Astrocyte (in vitro differentiated cells and primary cell): ENCODE results near the gene SH2D6. TPM values are rescaled to one million over a fixed set of nuclear protein-coding genes. Genes with fewer than 3 reads are reported as not detected.

Source experiments
- DNase-seq: peaks from one replicate; pipeline ENCODE4 v3.0.0-alpha.2; 2010; ENCODE audit warnings: low read depth
- FAIRE-seq: peaks from 2 replicates; lab custom pipeline; 2011; peaks lifted over from hg19 to GRCh38; lab: Jason Lieb, UNC
- H2AFZ ChIP-seq: 2 replicates; pipeline ENCODE4 v1.6.0; 2012; ENCODE audit warnings: low read depth, low read length, inconsistent platforms
- H3K27ac ChIP-seq: 2 replicates; pipeline ENCODE4 v1.5.1; 2011; ENCODE audit warnings: low read depth, low read length, inconsistent platforms
- H3K27me3 ChIP-seq: 2 replicates; pipeline ENCODE4 v1.6.0; 2011; ENCODE audit warnings: low read length, inconsistent platforms; ENCODE audit not compliant: insufficient read depth
- H3K36me3 ChIP-seq: 2 replicates; pipeline ENCODE4 v1.5.1; 2011; ENCODE audit warnings: low read length, inconsistent platforms; ENCODE audit not compliant: insufficient read depth
- H3K4me1 ChIP-seq: 2 replicates; pipeline ENCODE4 v1.5.1; 2011; ENCODE audit warnings: low read length, inconsistent platforms; ENCODE audit not compliant: insufficient read depth
- H3K4me2 ChIP-seq: 2 replicates; pipeline ENCODE4 v1.6.0; 2012; ENCODE audit warnings: low read length, inconsistent platforms
- H3K4me3 ChIP-seq: 2 replicates; pipeline ENCODE4 v1.5.1; 2011; ENCODE audit warnings: low read depth, mild to moderate bottlenecking, low read length, inconsistent platforms; ENCODE audit not compliant: insufficient read depth
- H3K79me2 ChIP-seq: 2 replicates; pipeline ENCODE4 v1.6.0; 2012; ENCODE audit warnings: mild to moderate bottlenecking, low read length, inconsistent platforms; ENCODE audit not compliant: insufficient read depth
- H3K9ac ChIP-seq: 2 replicates; pipeline ENCODE4 v1.6.0; 2012; ENCODE audit warnings: mild to moderate bottlenecking, low read length, inconsistent platforms
- H3K9me3 ChIP-seq: 2 replicates; pipeline ENCODE4 v1.5.1; 2012; ENCODE audit warnings: low read depth, mild to moderate bottlenecking, low read length, inconsistent platforms; ENCODE audit not compliant: insufficient read depth
- H4K20me1 ChIP-seq: 2 replicates; pipeline ENCODE4 v1.6.0; 2012; ENCODE audit warnings: low read length, inconsistent platforms; ENCODE audit not compliant: insufficient read depth
- H3K27ac Mint-ChIP-seq: one replicate; pipeline ENCODE4 v1.8.0; 2021; ENCODE audit warnings: mild to moderate bottlenecking, mixed read lengths; ENCODE audit not compliant: unreplicated experiment
- H3K27me3 Mint-ChIP-seq: one replicate; pipeline ENCODE4 v1.8.0; 2021; ENCODE audit warnings: low read depth, mixed read lengths; ENCODE audit not compliant: unreplicated experiment
- H3K36me3 Mint-ChIP-seq: one replicate; pipeline ENCODE4 v1.8.0; 2021; ENCODE audit warnings: low read depth, mixed read lengths; ENCODE audit not compliant: unreplicated experiment
- H3K4me1 Mint-ChIP-seq: one replicate; pipeline ENCODE4 v1.8.0; 2021; ENCODE audit warnings: low read depth, mixed read lengths; ENCODE audit not compliant: unreplicated experiment
- H3K4me3 Mint-ChIP-seq: one replicate; pipeline ENCODE4 v1.8.0; 2021; ENCODE audit warnings: mild to moderate bottlenecking, moderate library complexity, mixed read lengths; ENCODE audit not compliant: unreplicated experiment
- H3K9me3 Mint-ChIP-seq: one replicate; pipeline ENCODE4 v1.8.0; 2021; ENCODE audit warnings: mild to moderate bottlenecking, mixed read lengths; ENCODE audit not compliant: unreplicated experiment
- CTCF ChIP-seq: IDR thresholded peaks from 2 replicates; pipeline ENCODE4 v1.5.1; 2011; ENCODE audit warnings: low read depth, mild to moderate bottlenecking, inconsistent platforms, low read length, moderate library complexity; ENCODE audit not compliant: insufficient read depth
- EZH2 ChIP-seq: IDR thresholded peaks from 2 replicates; pipeline ENCODE4 v1.6.1; 2012; ENCODE audit warnings: mild to moderate bottlenecking, low read length, inconsistent platforms; ENCODE audit not compliant: insufficient read depth
- total RNA-seq: library from RNA; stranded (reverse); gene quantifications from 2 replicates; pipeline ENCODE4 v1.2.1, GENCODE V29; 2021

SH2D6 gene
- total RNA-seq, 1 donor from 2014 or later, result 0.64 TPM

GRCh38 chr2:85448461-85449213 is 30.1 kb downstream of the SH2D6 start:
- H3K9me3 Mint-ChIP-seq, result peaks cover 2% of the 10 kb centered on the region
- peaks cover 14% of the 10 kb centered on the region for H3K27me3 Mint-ChIP-seq
- peaks cover 13% of the 10 kb centered on the region for H3K4me1 Mint-ChIP-seq
- no peak overlapping the region for H3K4me2 ChIP-seq
- DNase-seq (no peak), FAIRE-seq (no peak)
- H3K27ac Mint-ChIP-seq, result no peak overlapping the region
- no peak overlapping the region for H3K27ac ChIP-seq
- H3K36me3 Mint-ChIP-seq, result no peaks in the 10 kb centered on the region
- TF ChIP-seq EZH2, result no peak
- no peak for TF ChIP-seq CTCF
- no peaks in the 10 kb centered on the region for H3K79me2 ChIP-seq
- H3K4me1 ChIP-seq, result no peaks in the 10 kb centered on the region
- no peaks in the 10 kb centered on the region for H4K20me1 ChIP-seq
- no peak overlapping the region for H3K9ac ChIP-seq
- H3K4me3 ChIP-seq, result no peak overlapping the region
- H3K9me3 ChIP-seq, result no peaks in the 10 kb centered on the region
- no peaks in the 10 kb centered on the region for H3K36me3 ChIP-seq
- no peak overlapping the region for H3K4me3 Mint-ChIP-seq
- H3K27me3 ChIP-seq, result no peaks in the 10 kb centered on the region
- no peak overlapping the region for H2AFZ ChIP-seq

GRCh38 chr2:85449214-85449588 is 30.7 kb downstream of the SH2D6 start:
- Mint-ChIP-seq H3K4me3 (no peak overlapping the region), H3K4me1 (peaks cover 13% of the 10 kb centered on the region), H3K36me3 (no peaks in the 10 kb centered on the region), H3K27ac (no peak overlapping the region), H3K27me3 (peaks cover 14% of the 10 kb centered on the region), H3K9me3 (peaks cover 2% of the 10 kb centered on the region)
- H3K9me3 ChIP-seq, result no peaks in the 10 kb centered on the region
- no peak overlapping the region for H3K27ac ChIP-seq
- TF ChIP-seq CTCF, result no peak
- no peak for TF ChIP-seq EZH2
- no peak overlapping the region for H3K9ac ChIP-seq
- no peak for DNase-seq
- no peaks in the 10 kb centered on the region for H4K20me1 ChIP-seq
- H3K36me3 ChIP-seq, result no peaks in the 10 kb centered on the region
- no peak overlapping the region for H3K4me2 ChIP-seq
- H3K79me2 ChIP-seq, result no peaks in the 10 kb centered on the region
- no peaks in the 10 kb centered on the region for H3K27me3 ChIP-seq
- no peak overlapping the region for H3K4me3 ChIP-seq
- H3K4me1 ChIP-seq, result no peaks in the 10 kb centered on the region
- FAIRE-seq, result no peak
- no peak overlapping the region for H2AFZ ChIP-seq

DNA sequence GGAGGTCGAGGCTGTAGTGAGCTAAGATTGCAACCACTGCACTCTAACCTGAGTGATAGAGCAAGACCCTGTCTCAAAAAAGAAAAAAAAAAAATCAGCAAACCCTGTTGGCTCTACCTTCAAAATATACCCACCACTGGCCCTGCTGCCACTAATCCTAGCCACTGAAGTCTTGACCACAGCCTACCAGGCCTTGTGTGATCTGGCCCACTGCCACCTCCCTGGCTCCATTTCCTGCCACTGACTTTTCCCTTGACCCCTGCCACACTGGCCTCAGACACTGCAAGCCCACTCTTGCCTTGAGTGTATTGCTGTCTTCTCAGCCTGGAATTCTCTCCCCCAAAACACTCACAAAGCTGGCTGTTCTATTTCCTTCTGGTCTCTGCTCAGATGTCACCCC is 33.7 kb downstream of the SH2D6 start:
- Mint-ChIP-seq H3K4me1 (no peaks in the 10 kb centered on the region), H3K36me3 (no peaks in the 10 kb centered on the region), H3K27me3 (peaks cover 23% of the 10 kb centered on the region), H3K27ac (no peak overlapping the region), H3K9me3 (peaks cover 2% of the 10 kb centered on the region), H3K4me3 (no peak overlapping the region)
- FAIRE-seq (no peak), DNase-seq (no peak)
- H3K9me3 ChIP-seq, result no peaks in the 10 kb centered on the region
- no peaks in the 10 kb centered on the region for H4K20me1 ChIP-seq
- no peaks in the 10 kb centered on the region for H3K36me3 ChIP-seq
- H3K4me2 ChIP-seq, result no peak overlapping the region
- H2AFZ ChIP-seq, result no peak overlapping the region
- no peak overlapping the region for H3K9ac ChIP-seq
- no peaks in the 10 kb centered on the region for H3K79me2 ChIP-seq
- no peak overlapping the region for H3K27ac ChIP-seq
- TF ChIP-seq EZH2 (no peak), CTCF (no peak)
- no peaks in the 10 kb centered on the region for H3K4me1 ChIP-seq
- no peak overlapping the region for H3K4me3 ChIP-seq
- no peaks in the 10 kb centered on the region for H3K27me3 ChIP-seq
